ENCODE results near the gene GARS1. TPM values are rescaled to one million over a fixed set of nuclear protein-coding genes. Genes with fewer than 3 reads are reported as not detected.

The GARS1 gene
- total RNA-seq, 1 donor = 287 TPM

DNA sequence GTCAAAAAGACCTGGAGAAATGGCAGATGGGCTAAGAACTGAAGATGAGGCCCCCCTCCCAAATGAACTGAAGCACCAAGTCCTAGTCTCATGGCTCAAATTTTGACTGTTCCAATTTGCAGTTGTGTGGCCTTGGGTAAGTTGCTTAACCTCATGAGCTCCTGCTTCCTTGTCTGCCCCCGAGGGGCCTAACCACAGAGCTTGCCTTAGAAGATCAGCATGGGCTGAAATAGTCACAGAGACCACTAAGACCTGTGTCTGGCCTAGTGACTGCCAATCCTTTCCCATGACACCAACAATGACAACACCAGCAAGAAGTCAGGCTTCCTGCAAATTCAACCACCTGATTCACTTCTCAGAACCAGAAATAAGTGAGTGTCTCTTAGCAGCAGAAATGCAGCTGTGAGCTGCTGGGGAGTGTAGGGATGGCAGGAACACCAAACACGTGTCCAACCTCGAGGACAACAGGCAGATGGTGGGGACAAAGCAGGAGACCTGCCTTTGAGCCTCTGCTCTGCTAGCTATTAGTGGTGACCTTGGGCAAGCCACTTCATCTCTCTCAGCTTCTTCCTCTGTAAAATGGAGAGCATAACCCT, 63.9 kb downstream of the GARS1 start:
- TF ChIP-seq, protein P1, sequence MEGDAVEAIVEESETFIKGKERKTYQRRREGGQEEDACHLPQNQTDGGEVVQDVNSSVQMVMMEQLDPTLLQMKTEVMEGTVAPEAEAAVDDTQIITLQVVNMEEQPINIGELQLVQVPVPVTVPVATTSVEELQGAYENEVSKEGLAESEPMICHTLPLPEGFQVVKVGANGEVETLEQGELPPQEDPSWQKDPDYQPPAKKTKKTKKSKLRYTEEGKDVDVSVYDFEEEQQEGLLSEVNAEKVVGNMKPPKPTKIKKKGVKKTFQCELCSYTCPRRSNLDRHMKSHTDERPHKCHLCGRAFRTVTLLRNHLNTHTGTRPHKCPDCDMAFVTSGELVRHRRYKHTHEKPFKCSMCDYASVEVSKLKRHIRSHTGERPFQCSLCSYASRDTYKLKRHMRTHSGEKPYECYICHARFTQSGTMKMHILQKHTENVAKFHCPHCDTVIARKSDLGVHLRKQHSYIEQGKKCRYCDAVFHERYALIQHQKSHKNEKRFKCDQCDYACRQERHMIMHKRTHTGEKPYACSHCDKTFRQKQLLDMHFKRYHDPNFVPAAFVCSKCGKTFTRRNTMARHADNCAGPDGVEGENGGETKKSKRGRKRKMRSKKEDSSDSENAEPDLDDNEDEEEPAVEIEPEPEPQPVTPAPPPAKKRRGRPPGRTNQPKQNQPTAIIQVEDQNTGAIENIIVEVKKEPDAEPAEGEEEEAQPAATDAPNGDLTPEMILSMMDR (IDR thresholded peaks at IDR 0.05; ENCODE audit: insufficient read depth, low read depth, low read length) = no peak
- H3K4me3 ChIP-seq (ENCODE audit: low read depth, low read length) = no peak overlapping the region
- DNase-seq (ENCODE audit: low read depth) = no peak

DNA sequence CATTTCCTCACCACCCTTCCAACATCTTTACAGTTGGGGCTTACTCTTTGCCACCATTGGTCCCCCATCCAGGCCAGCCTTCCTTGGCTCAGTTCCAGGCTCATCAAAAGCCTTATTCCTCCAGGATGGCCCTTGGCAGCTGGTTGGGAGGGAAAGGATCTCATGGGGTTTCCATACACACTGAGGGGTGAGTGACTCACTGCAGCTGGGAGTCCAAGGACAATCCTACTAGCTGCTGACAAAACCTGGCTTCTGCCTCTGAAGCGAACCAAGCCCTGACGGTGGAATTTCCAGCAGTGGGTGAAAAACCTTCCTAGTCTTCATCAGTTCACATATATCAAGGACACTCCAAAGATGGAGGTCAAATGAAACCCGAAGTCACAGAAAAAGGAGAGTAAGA, 64.6 kb downstream of the GARS1 start:
- DNase-seq (ENCODE audit: low read depth) = no peak
- TF ChIP-seq, protein P1 (IDR thresholded peaks at IDR 0.05; ENCODE audit: insufficient read depth, low read depth, low read length) = no peak
- H3K4me3 ChIP-seq (ENCODE audit: low read depth, low read length) = no peak overlapping the region

DNA sequence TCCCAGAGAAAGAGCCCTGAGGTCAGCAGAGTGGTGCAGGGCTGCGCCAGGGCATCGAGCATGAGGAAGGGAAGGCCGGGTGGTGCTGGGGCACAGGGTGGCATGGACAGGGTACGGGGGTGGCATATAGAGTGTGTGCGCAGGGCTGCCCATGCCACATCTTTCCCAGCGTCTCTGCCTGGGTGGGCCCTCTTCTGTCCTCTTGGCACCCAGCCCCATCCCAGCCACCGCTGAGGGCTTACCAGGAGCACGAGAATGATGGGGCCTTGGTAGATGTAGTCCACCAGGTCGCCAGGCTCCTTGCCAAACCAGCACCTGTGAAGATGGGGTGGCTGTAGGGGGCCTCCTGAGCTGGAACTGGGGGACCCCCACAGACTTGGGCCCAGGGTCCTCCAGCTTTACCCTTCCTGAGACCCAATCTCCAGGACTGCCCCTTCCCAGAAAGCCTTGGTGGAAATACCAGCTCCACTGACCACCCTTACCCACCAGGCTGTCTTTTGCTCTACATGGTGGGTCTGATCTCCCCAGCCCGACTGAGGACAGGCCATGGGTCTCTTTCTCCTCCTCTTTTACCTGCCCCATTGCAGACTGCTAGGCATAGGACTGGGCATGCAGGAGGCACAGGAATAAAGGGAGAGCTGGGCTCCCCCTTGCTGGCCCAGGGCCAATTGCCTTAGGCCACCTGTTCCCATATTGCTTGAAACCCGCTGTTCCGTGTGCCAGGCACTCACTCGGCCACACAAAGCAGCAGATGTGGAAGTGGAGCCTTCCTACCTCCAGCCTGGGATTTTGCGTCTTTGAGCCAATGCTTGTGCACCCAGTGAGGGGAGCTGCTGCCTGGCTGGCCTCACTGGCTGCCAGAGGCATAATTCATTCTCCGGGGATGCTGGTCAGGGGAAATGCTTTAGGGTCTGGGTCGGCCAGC, 65.9 kb downstream of the GARS1 start:
- no peak for DNase-seq (ENCODE audit: low read depth)
- TF ChIP-seq, protein P1 (IDR thresholded peaks at IDR 0.05; ENCODE audit: insufficient read depth, low read depth, low read length) = no peak
- no peak overlapping the region for H3K4me3 ChIP-seq (ENCODE audit: low read depth, low read length)

DNA sequence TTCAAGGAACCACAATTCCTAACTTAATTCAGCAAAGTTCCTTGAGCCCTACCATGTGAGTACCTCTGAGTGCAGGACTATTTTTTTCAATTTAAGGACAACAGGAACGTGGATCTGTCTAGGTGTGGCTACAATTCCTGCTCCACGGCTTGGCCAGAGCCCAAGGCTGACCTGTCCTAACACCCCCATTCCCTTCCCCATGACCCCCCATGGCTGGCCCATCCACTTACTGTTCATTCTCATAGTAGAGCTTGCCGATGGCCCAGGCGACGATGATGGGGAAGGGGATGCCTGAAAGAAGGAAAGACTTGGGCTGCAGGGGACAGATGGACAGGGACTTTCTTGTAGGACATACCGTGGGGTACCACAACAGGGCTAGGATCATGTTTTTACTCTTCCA, 67.2 kb downstream of the GARS1 start:
- no peak overlapping the region for H3K4me3 ChIP-seq (ENCODE audit: low read depth, low read length)
- no peak for DNase-seq (ENCODE audit: low read depth)
- TF ChIP-seq, protein P1 (IDR thresholded peaks at IDR 0.05; ENCODE audit: insufficient read depth, low read depth, low read length) = no peak

DNA sequence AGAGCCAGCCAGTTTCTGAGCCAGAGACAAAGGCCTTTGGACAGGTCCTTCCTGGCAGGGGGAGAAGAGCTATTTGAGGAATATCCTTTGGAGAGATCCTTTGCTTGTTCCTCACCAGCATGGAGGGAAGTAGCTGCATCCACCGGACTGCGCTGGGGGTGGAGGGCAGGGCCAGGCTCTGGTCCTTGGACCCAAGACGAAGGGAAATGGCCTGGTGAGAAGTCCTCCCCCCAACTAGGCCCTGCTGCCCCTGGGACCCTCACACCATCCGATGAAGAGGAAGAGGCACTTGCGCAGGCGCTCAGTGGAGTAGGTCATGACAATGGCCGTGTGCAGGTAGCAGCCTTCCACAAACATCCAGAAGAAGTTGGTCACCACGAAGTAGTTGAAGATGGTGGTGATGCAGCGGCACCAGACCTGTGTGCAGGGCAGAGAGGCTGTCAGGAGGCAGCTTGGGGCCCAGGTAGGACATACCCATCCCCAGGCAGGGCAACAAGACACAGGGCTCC, 67.8 kb downstream of the GARS1 start:
- TF ChIP-seq, protein P1 (IDR thresholded peaks at IDR 0.05; ENCODE audit: insufficient read depth, low read depth, low read length) = no peak
- H3K4me3 ChIP-seq (ENCODE audit: low read depth, low read length) = no peak overlapping the region
- DNase-seq (ENCODE audit: low read depth) = no peak

DNA sequence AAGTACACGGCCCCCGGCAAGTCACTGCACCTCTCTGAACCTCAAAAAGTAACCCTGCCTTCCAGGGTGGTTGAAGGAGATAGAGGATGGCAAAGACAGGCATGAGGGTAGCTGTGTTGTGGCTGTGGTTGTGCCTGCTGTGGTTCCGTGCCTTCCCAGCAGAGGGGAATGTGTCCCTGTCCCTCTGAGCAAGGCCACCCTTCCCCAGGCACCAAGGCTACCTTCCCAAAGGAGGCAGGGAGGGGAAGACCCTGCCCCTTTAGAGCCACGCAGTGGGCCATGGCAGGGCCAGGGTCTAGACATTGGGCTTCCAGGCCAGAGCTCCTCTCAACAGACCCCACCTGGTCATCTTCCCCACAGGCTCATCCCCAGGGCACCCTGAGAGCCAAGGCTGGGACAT, 68.7 kb downstream of the GARS1 start:
- DNase-seq (ENCODE audit: low read depth) = no peak
- TF ChIP-seq, protein P1 (IDR thresholded peaks at IDR 0.05; ENCODE audit: insufficient read depth, low read depth, low read length) = no peak
- no peak overlapping the region for H3K4me3 ChIP-seq (ENCODE audit: low read depth, low read length)
